GM18508 (cell line): ENCODE data around the gene HUNK.
"Not testable (repeated sequence)": the region's sequence is repeated elsewhere in the genome, so short reads cannot be mapped to it uniquely, and the experiment has no call there.

ENCODE experiments used
- ATAC-seq: cut with Tn5 transposase; IDR thresholded peaks from one replicate; pipeline ENCODE4 v1.9.1; 2021; ENCODE audit warnings: moderate number of reproducible peaks; ENCODE audit not compliant: insufficient read depth, unreplicated experiment

Gene HUNK

GRCh38 chr21:31869750-31870149 lies 3.1 kb upstream of the HUNK start:
- no peak for ATAC-seq

- ATAC-seq = no peak
These were observed 2.2 kb upstream of the HUNK start for GRCh38 chr21:31870472-31871193.

GRCh38 chr21:31871371-31871770 lies 1.4 kb upstream of the HUNK start:
- not testable (repeated sequence) for ATAC-seq

GRCh38 chr21:31872072-31872451 lies 758 bp upstream of the HUNK start:
- no peak for ATAC-seq

GRCh38 chr21:31873275-31873695 lies 465 bp downstream of the HUNK start:
- no peak for ATAC-seq

- ATAC-seq = no peak
These were observed 1.1 kb downstream of the HUNK start for GRCh38 chr21:31873696-31874599.

GRCh38 chr21:31874812-31875212 lies 2.0 kb downstream of the HUNK start:
- no peak for ATAC-seq

GRCh38 chr21:31875496-31876015 lies 2.7 kb downstream of the HUNK start:
- ATAC-seq = no peak

- no peak for ATAC-seq
These were observed 4.7 kb downstream of the HUNK start for GRCh38 chr21:31877463-31877957.

- ATAC-seq = no peak
These were observed 6.0 kb downstream of the HUNK start for GRCh38 chr21:31878831-31879230.

GRCh38 chr21:31879241-31879650 lies 6.4 kb downstream of the HUNK start:
- ATAC-seq = no peak

GRCh38 chr21:31879911-31880310 lies 7.1 kb downstream of the HUNK start:
- no peak for ATAC-seq

GRCh38 chr21:31880816-31881215 lies 8.0 kb downstream of the HUNK start:
- ATAC-seq = no peak

- ATAC-seq = no peak
These were observed 9.9 kb downstream of the HUNK start for GRCh38 chr21:31882711-31883110.

- ATAC-seq = no peak
These were observed 12.3 kb downstream of the HUNK start for GRCh38 chr21:31885146-31885545.

- ATAC-seq = no peak
These were observed 14.1 kb downstream of the HUNK start for GRCh38 chr21:31886915-31887314.

GRCh38 chr21:31887391-31887841 lies 14.6 kb downstream of the HUNK start:
- ATAC-seq = no peak

- ATAC-seq = no peak
These were observed 16.1 kb downstream of the HUNK start for GRCh38 chr21:31888936-31889371.

GRCh38 chr21:31889460-31889859 lies 16.6 kb downstream of the HUNK start:
- ATAC-seq = no peak

GRCh38 chr21:31892686-31893085 lies 19.9 kb downstream of the HUNK start:
- ATAC-seq = no peak

GRCh38 chr21:31893851-31894415 lies 21.1 kb downstream of the HUNK start:
- no peak for ATAC-seq
